ENCODE measurements around the gene SCYL1. TPM values are rescaled to one million over a fixed set of nuclear protein-coding genes. Genes with fewer than 3 reads are reported as not detected.

Gene SCYL1
- total RNA-seq, 1 experiment from 2014 or later, result 104 TPM

DNA sequence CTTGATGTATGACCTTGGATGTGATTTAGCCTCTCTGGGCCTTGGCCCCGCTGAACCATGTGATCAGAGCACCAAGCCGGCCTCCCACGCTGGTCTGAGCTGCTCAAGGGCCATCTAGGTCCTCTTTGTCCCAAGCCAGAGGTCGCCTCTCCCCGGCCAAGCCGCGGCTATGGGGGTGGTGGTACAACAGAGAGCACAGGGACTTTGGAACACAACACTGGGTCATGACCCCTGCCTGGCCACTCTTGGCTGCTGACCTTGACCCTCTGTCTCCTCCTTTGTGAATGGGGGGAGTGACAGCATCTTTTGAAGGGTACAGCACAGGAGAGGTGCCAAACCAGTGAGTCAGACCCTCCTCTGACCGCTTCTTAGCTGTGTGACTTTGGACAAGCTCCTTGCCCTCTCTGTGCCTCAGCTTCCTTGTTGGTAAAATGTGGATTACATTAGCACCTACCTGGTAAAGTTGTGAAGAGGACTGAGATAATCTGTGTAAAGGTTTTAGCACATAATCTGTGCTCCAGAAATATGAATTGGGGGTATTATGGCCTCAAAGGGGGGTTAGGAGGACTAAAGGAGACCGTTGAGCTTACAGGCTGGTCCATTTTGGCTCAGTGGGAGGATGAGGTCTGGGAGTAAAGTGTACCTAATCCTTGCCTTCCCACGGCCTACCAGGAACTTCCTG is 4.7 kb downstream of the SCYL1 start:
- ChIA-PET CTCF (interaction anchor here (0.7 to 0.9 kb wide), 2 partner anchors 11 to 1407 kb away, joined by 3 read pairs; no protein-coding TSS in a partner anchor), RAD21 (ENCODE audit: low non-redundant PET in 1 of 2, low total read pairs in 2 of 2, uncharacterized antibody in 2 of 2, unreplicated experiment in 2 of 2) (interaction anchor here in 1 of 2 experiments (0.6 kb wide), 1 partner anchor 11 kb away, joined by 3 read pairs; no protein-coding TSS in a partner anchor), POLR2A (interaction anchor here (2.3 kb wide), 1 partner anchor 11 kb away, joined by 8 read pairs; no protein-coding TSS in a partner anchor)
- H3K9ac ChIP-seq (ENCODE audit: low read length), result no peak overlapping the region
- BruUV-seq (replicated peaks), result no TSS peak
- peaks cover 20% of the 10 kb centered on the region for H3K79me2 ChIP-seq (ENCODE audit: insufficient read depth, low read length)
- no peaks in the 10 kb centered on the region for H3K9me3 ChIP-seq (ENCODE audit: control insufficient read depth in 1 of 2, insufficient read depth in 1 of 2, low read depth in 1 of 2, low read length in 2 of 2)
- no peak for ATAC-seq
- H2AFZ ChIP-seq (ENCODE audit: low read depth, low read length, poor library complexity, severe bottlenecking), result no peak overlapping the region
- H4K20me1 ChIP-seq (ENCODE audit: insufficient read depth), result no peaks in the 10 kb centered on the region
- H3K27ac ChIP-seq (ENCODE audit: low read depth, low read length), result no peak overlapping the region
- DNase-seq (ENCODE audit: low read depth, low spot score), result no peak
- H3K27me3 ChIP-seq (ENCODE audit: insufficient read depth, low read length), result no peaks in the 10 kb centered on the region
- no peaks in the 10 kb centered on the region for H3K9me2 ChIP-seq (ENCODE audit: insufficient read depth)
- peaks cover 0 to 11% of the 10 kb centered on the region in 2 experiments; a peak in 2 of 4 replicates for H3K4me1 ChIP-seq (ENCODE audit: control insufficient read depth in 1 of 2, insufficient read depth in 2 of 2, low read length in 2 of 2)
- H3K36me3 ChIP-seq (ENCODE audit: control insufficient read depth in 1 of 2, insufficient read depth in 2 of 2, low read length in 2 of 2), result peaks cover 11 to 42% of the 10 kb centered on the region in 2 experiments; a peak in 3 of 4 replicates
- intact Hi-C loops (cut with micrococcal nuclease), result no loop called here
- no peak overlapping the region for H3K4me2 ChIP-seq (ENCODE audit: low read length)
- H3K4me3 ChIP-seq (replicated peaks in 1 of 2; ENCODE audit: low read depth in 1 of 2, low read length in 2 of 2), result no peak overlapping the region
- no peak for TF ChIP-seq ZFX (IDR thresholded peaks at IDR 0.05)
- TF ChIP-seq YY1 (IDR thresholded peaks at IDR 0.05; ENCODE audit: extremely low read depth, insufficient replicate concordance, low read depth, low read length), result no peak
- TF ChIP-seq SP1 (IDR thresholded peaks at IDR 0.05; ENCODE audit: low read depth), result no peak
- TF ChIP-seq, protein P1, sequence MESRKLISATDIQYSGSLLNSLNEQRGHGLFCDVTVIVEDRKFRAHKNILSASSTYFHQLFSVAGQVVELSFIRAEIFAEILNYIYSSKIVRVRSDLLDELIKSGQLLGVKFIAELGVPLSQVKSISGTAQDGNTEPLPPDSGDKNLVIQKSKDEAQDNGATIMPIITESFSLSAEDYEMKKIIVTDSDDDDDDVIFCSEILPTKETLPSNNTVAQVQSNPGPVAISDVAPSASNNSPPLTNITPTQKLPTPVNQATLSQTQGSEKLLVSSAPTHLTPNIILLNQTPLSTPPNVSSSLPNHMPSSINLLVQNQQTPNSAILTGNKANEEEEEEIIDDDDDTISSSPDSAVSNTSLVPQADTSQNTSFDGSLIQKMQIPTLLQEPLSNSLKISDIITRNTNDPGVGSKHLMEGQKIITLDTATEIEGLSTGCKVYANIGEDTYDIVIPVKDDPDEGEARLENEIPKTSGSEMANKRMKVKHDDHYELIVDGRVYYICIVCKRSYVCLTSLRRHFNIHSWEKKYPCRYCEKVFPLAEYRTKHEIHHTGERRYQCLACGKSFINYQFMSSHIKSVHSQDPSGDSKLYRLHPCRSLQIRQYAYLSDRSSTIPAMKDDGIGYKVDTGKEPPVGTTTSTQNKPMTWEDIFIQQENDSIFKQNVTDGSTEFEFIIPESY (IDR thresholded peaks at IDR 0.05; ENCODE audit: extremely low read depth, insufficient replicate concordance, low read length), result no peak
- no peak for TF ChIP-seq POLR2A (IDR thresholded peaks at IDR 0.05; ENCODE audit: borderline replicate concordance, extremely low read depth, insufficient read depth, insufficient read length)
- TF ChIP-seq TCF7L2 (IDR thresholded peaks at IDR 0.05; ENCODE audit: borderline replicate concordance, extremely low read depth, insufficient read depth, insufficient read length), result no peak
- no peak for TF ChIP-seq CEBPB (IDR thresholded peaks at IDR 0.05; ENCODE audit: low read depth)
- no peak for TF ChIP-seq EGR1 (IDR thresholded peaks at IDR 0.05; ENCODE audit: low read depth)
- TF ChIP-seq, protein P2, sequence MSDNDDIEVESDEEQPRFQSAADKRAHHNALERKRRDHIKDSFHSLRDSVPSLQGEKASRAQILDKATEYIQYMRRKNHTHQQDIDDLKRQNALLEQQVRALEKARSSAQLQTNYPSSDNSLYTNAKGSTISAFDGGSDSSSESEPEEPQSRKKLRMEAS (IDR thresholded peaks at IDR 0.05), result no peak
- TF ChIP-seq POLR2AphosphoS5 (IDR thresholded peaks at IDR 0.05; ENCODE audit: low read depth, low read length), result no peak
- TF ChIP-seq, protein P3, sequence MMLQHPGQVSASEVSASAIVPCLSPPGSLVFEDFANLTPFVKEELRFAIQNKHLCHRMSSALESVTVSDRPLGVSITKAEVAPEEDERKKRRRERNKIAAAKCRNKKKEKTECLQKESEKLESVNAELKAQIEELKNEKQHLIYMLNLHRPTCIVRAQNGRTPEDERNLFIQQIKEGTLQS (IDR thresholded peaks at IDR 0.05), result no peak
- TF ChIP-seq RAD21 (IDR thresholded peaks at IDR 0.05; ENCODE audit: low read depth), result no peak
- TF ChIP-seq, protein P4, sequence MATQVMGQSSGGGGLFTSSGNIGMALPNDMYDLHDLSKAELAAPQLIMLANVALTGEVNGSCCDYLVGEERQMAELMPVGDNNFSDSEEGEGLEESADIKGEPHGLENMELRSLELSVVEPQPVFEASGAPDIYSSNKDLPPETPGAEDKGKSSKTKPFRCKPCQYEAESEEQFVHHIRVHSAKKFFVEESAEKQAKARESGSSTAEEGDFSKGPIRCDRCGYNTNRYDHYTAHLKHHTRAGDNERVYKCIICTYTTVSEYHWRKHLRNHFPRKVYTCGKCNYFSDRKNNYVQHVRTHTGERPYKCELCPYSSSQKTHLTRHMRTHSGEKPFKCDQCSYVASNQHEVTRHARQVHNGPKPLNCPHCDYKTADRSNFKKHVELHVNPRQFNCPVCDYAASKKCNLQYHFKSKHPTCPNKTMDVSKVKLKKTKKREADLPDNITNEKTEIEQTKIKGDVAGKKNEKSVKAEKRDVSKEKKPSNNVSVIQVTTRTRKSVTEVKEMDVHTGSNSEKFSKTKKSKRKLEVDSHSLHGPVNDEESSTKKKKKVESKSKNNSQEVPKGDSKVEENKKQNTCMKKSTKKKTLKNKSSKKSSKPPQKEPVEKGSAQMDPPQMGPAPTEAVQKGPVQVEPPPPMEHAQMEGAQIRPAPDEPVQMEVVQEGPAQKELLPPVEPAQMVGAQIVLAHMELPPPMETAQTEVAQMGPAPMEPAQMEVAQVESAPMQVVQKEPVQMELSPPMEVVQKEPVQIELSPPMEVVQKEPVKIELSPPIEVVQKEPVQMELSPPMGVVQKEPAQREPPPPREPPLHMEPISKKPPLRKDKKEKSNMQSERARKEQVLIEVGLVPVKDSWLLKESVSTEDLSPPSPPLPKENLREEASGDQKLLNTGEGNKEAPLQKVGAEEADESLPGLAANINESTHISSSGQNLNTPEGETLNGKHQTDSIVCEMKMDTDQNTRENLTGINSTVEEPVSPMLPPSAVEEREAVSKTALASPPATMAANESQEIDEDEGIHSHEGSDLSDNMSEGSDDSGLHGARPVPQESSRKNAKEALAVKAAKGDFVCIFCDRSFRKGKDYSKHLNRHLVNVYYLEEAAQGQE (IDR thresholded peaks at IDR 0.05; ENCODE audit: low read depth), result no peak
- TF ChIP-seq, protein P5, sequence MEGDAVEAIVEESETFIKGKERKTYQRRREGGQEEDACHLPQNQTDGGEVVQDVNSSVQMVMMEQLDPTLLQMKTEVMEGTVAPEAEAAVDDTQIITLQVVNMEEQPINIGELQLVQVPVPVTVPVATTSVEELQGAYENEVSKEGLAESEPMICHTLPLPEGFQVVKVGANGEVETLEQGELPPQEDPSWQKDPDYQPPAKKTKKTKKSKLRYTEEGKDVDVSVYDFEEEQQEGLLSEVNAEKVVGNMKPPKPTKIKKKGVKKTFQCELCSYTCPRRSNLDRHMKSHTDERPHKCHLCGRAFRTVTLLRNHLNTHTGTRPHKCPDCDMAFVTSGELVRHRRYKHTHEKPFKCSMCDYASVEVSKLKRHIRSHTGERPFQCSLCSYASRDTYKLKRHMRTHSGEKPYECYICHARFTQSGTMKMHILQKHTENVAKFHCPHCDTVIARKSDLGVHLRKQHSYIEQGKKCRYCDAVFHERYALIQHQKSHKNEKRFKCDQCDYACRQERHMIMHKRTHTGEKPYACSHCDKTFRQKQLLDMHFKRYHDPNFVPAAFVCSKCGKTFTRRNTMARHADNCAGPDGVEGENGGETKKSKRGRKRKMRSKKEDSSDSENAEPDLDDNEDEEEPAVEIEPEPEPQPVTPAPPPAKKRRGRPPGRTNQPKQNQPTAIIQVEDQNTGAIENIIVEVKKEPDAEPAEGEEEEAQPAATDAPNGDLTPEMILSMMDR (IDR thresholded peaks at IDR 0.05 in 2 of 3, conservative IDR thresholded peaks at IDR 0.05 in 1 of 3; ENCODE audit: borderline replicate concordance in 1 of 3, insufficient read depth in 1 of 3, low read depth in 2 of 3, low read length in 2 of 3), result no peak
